Endothelial cell of umbilical vein (primary cell): ENCODE data around the gene PAK5. TPM values are rescaled to one million over a fixed set of nuclear protein-coding genes. Genes with fewer than 3 reads are reported as not detected.

Source experiments
- BruUV-seq: library from RNA; stranded (reverse); fragments of 400-500 nt; replicated peaks from 2 replicates; lab custom pipeline; 2021; lab: Mats Ljungman, UMichigan
- CTCF ChIA-PET: fragments of 300-600, 350-600 bp; sonication (Branson Sonifier 250); formaldehyde crosslinking; loops from one replicate; lab custom pipeline; 2021; ENCODE audit warnings: antibody characterized with exemption, inconsistent platforms; lab: Charles Lee
- POLR2A ChIA-PET: fragments of 300-600, 350-600 bp; sonication (Branson Sonifier 250); formaldehyde crosslinking; loops from one replicate; lab custom pipeline; 2021; ENCODE audit warnings: antibody characterized with exemption, inconsistent platforms; lab: Charles Lee
- DNase-seq: peaks from one replicate; pipeline ENCODE4 v3.0.0-alpha.2; 2011; ENCODE audit warnings: low read depth, low spot score
- FAIRE-seq: peaks from 2 replicates; lab custom pipeline; 2011; peaks lifted over from hg19 to GRCh38; lab: Jason Lieb, UNC
- H2AFZ ChIP-seq: 2 replicates; pipeline ENCODE4 v1.6.0; 2012; ENCODE audit warnings: low read depth, low read length, control low read depth, inconsistent platforms
- H3K27ac ChIP-seq: 2 replicates; pipeline ENCODE4 v1.5.1; 2011; ENCODE audit warnings: low read depth, mild to moderate bottlenecking, control low read depth, low read length, moderate library complexity; ENCODE audit not compliant: insufficient read depth
- H3K27me3 ChIP-seq, 2 experiments: 2 replicates each; pipeline versions ENCODE4 v1.6.0 to v1.6.1; 2011; ENCODE audit warnings: low read length in 2 of 2, mixed read lengths in 1 of 2; ENCODE audit not compliant: control insufficient read depth in 2 of 2, insufficient read depth in 2 of 2
- H3K36me3 ChIP-seq, 2 experiments: 2 replicates in 1 of 2; 3 replicates in 1 of 2; pipeline ENCODE4 v1.5.1; 2011; ENCODE audit warnings: low read length in 2 of 2, mild to moderate bottlenecking in 1 of 2, moderate library complexity in 1 of 2; ENCODE audit not compliant: control insufficient read depth in 2 of 2, insufficient read depth in 2 of 2; ENCODE audit errors: extremely low read depth in 1 of 2
- H3K4me1 ChIP-seq: 3 replicates; pipeline ENCODE4 v1.5.1; 2011; ENCODE audit warnings: mild to moderate bottlenecking, low read length; ENCODE audit not compliant: control insufficient read depth, insufficient read depth; ENCODE audit errors: extremely low read depth
- H3K4me2 ChIP-seq: 2 replicates; pipeline ENCODE4 v1.6.1; 2011; ENCODE audit warnings: low read length, control low read depth, mixed read lengths; ENCODE audit not compliant: insufficient read depth
- H3K4me3 ChIP-seq, 3 experiments: fragments of 200-600 bp in 1 of 3; sonication (generic), shearing (Covaris generic) in 1 of 3; replicated peaks in 1 of 3; 2 replicates each; pipeline ENCODE4 v1.5.1; 2011 to 2016; ENCODE audit warnings: control low read depth in 3 of 3, low read length in 3 of 3, mild to moderate bottlenecking in 2 of 3, inconsistent platforms in 1 of 3, low read depth in 1 of 3, moderate library complexity in 1 of 3; ENCODE audit not compliant: insufficient read depth in 1 of 3
- H3K79me2 ChIP-seq: 2 replicates; pipeline ENCODE4 v1.6.0; 2012; ENCODE audit warnings: low read length, inconsistent platforms; ENCODE audit not compliant: control insufficient read depth, insufficient read depth
- H3K9ac ChIP-seq: replicated peaks from 2 replicates; pipeline ENCODE3; 2011; ENCODE audit warnings: low read length, control low read depth; ENCODE audit not compliant: insufficient read depth; ENCODE audit errors: extremely low read depth
- H3K9me1 ChIP-seq: replicated peaks from 3 replicates; pipeline ENCODE4 v1.6.0; 2011; ENCODE audit warnings: mild to moderate bottlenecking, low read length; ENCODE audit not compliant: control insufficient read depth, insufficient read depth; ENCODE audit errors: extremely low read depth
- H3K9me3 ChIP-seq: replicated peaks from 2 replicates; pipeline ENCODE4 v1.5.1; 2012; ENCODE audit warnings: low read length, inconsistent platforms; ENCODE audit not compliant: control insufficient read depth, insufficient read depth
- H4K20me1 ChIP-seq: replicated peaks from 2 replicates; pipeline ENCODE3; 2011; ENCODE audit warnings: mild to moderate bottlenecking, low read length; ENCODE audit not compliant: control insufficient read depth, insufficient read depth; ENCODE audit errors: extremely low read depth
- EZH2 ChIP-seq: IDR thresholded peaks from 2 replicates; pipeline ENCODE4 v1.6.1; 2012; ENCODE audit warnings: borderline replicate concordance, low read depth, mild to moderate bottlenecking, moderate library complexity, low read length, inconsistent platforms; ENCODE audit not compliant: severe bottlenecking
- FOS ChIP-seq: IDR thresholded peaks from 2 replicates; pipeline ENCODE4 v1.6.1; 2011; ENCODE audit warnings: mild to moderate bottlenecking, low read length, moderate library complexity, borderline replicate concordance; ENCODE audit not compliant: insufficient read depth
- GATA2 ChIP-seq: IDR thresholded peaks from 2 replicates; pipeline ENCODE4 v1.7.0; 2011; ENCODE audit warnings: low read depth, mild to moderate bottlenecking, moderate library complexity, mixed read lengths, low read length; ENCODE audit not compliant: insufficient read length, insufficient read depth
- JUN ChIP-seq: IDR thresholded peaks from 2 replicates; pipeline ENCODE4 v1.6.1; 2011; ENCODE audit warnings: borderline replicate concordance, low read depth; ENCODE audit not compliant: insufficient read length, insufficient read depth
- MYC ChIP-seq: IDR thresholded peaks from one replicate; pipeline ENCODE4 v1.6.1; 2011; ENCODE audit warnings: mild to moderate bottlenecking, low read depth, low read length
- POLR2A ChIP-seq: IDR thresholded peaks from 2 replicates; pipeline ENCODE4 v1.6.1; 2012; ENCODE audit warnings: low read depth, mild to moderate bottlenecking, control low read depth, low read length
- POLR2AphosphoS5 ChIP-seq: IDR thresholded peaks from 2 replicates; pipeline ENCODE4 v1.6.1; 2012; ENCODE audit warnings: low read depth, mild to moderate bottlenecking, control low read depth, low read length, moderate library complexity; ENCODE audit not compliant: insufficient read depth
- dilution Hi-C: fragments of 300-500 bp; cut with MboI; formaldehyde crosslinking; loops from one replicate; pipeline ENCODE4 v1.15.0; 2019; ENCODE audit warnings: low sequenced_read_pairs; ENCODE audit not compliant: extremely low pct_ligation_motif_present
- intact Hi-C: fragments of 100-400 bp; cut with micrococcal nuclease; formaldehyde crosslinking; loops from one replicate; pipeline ENCODE4 v1.10.0; 2022
- polyA plus RNA-seq, 4 experiments: library from polyadenylated mRNA; depleted of rRNA in 3 of 4; stranded (reverse) in 3 of 4; unstranded in 1 of 4; fragments of >200 nt; gene quantifications; 2 replicates each; pipeline versions ENCODE4 v1.2.1 to v1.2.3, GENCODE V29; 2011 to 2012; ENCODE audit warnings: missing spikeins in 1 of 4
- total RNA-seq: library from RNA; stranded (reverse); gene quantifications from 2 replicates; pipeline ENCODE4 v1.2.3, GENCODE V29; 2021
- TF ChIP-seq, protein P1 (sequence below), 2 donors: IDR thresholded peaks; 1 replicate in 1 of 2; 2 replicates in 1 of 2; pipeline ENCODE4 v1.5.1; 2011; ENCODE audit warnings: low read length in 2 of 2, mild to moderate bottlenecking in 2 of 2, moderate library complexity in 2 of 2, control low read depth in 1 of 2, inconsistent platforms in 1 of 2, low read depth in 1 of 2; ENCODE audit not compliant: insufficient read depth in 1 of 2; ENCODE audit errors: extremely low read depth in 1 of 2
- TF ChIP-seq, protein P2 (sequence below): IDR thresholded peaks from 2 replicates; pipeline ENCODE4 v1.6.1; 2011; ENCODE audit not compliant: insufficient read depth, insufficient read length

Gene PAK5
- total and polyA plus RNA-seq, 2 donors (not counting 3 experiments of a cell fraction or from before 2014, with no cell fraction given): not detected

DNA sequence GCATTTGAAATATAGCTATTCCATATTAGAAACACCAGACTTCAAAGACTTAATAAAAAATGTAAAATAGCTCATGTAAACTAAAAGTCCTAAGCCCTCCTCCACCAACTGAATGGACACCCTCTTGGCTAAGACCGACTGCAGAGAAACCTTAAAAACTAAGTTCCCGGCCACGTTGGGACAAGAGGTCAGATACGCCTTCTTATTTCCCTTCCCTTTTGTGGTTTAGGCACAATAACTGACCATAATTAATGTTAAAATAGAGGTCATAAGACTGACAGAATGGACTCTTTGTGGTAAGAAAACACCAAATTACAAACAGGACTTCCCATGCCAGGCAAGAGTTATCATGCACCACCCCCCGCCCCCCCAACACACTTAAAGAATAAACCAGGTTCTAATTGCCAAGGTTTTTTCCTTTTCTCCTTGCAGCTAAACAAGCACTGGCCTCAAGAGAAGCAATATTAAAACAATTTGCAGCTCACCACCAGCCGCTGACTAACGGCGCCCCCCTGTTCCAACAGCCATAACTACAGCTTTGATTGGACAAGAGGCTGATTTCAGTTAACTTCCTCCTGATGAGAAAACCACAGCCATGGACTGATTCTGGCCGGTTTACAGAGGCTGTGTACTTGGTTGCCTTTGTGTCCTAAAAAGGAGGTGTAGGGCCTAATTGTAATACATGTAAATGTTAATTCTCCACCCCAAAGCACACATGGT lies 335.2 kb downstream of the PAK5 start:
- dilution Hi-C loops: no loop called here

More for the DNA sequence above, 335.2 kb downstream of the PAK5 start:
- no peak for DNase-seq
- peaks cover 36 to 43% of the 10 kb centered on the region in 2 experiments for H3K27me3 ChIP-seq
- no peaks in the 10 kb centered on the region for H3K4me1 ChIP-seq
- TF ChIP-seq, protein P1, sequence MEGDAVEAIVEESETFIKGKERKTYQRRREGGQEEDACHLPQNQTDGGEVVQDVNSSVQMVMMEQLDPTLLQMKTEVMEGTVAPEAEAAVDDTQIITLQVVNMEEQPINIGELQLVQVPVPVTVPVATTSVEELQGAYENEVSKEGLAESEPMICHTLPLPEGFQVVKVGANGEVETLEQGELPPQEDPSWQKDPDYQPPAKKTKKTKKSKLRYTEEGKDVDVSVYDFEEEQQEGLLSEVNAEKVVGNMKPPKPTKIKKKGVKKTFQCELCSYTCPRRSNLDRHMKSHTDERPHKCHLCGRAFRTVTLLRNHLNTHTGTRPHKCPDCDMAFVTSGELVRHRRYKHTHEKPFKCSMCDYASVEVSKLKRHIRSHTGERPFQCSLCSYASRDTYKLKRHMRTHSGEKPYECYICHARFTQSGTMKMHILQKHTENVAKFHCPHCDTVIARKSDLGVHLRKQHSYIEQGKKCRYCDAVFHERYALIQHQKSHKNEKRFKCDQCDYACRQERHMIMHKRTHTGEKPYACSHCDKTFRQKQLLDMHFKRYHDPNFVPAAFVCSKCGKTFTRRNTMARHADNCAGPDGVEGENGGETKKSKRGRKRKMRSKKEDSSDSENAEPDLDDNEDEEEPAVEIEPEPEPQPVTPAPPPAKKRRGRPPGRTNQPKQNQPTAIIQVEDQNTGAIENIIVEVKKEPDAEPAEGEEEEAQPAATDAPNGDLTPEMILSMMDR (IDR thresholded peaks at IDR 0.05; ENCODE audit: extremely low read depth in 1 of 2, insufficient read depth in 1 of 2, low read depth in 1 of 2, low read length in 2 of 2): no peak
- TF ChIP-seq FOS: no peak
- TF ChIP-seq JUN: no peak
- no peak for TF ChIP-seq POLR2A
- TF ChIP-seq MYC: no peak
- no peak for TF ChIP-seq POLR2AphosphoS5
- no peak for TF ChIP-seq GATA2
- TF ChIP-seq EZH2: no peak
- TF ChIP-seq, protein P2, sequence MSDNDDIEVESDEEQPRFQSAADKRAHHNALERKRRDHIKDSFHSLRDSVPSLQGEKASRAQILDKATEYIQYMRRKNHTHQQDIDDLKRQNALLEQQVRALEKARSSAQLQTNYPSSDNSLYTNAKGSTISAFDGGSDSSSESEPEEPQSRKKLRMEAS: no peak
- BruUV-seq: no TSS peak
- H3K36me3 ChIP-seq: no peaks in the 10 kb centered on the region
- H2AFZ ChIP-seq: no peak overlapping the region
- H3K9me3 ChIP-seq: no peaks in the 10 kb centered on the region
- H3K79me2 ChIP-seq: no peaks in the 10 kb centered on the region
- CTCF ChIA-PET: interaction anchor here (1.0 to 2.5 kb wide), 6 partner anchors 11 to 113 kb away, joined by 3 to 17 read pairs (median 4); partner anchors contain the start of gene LAMP5
- H3K4me2 ChIP-seq: no peak overlapping the region
- POLR2A ChIA-PET: no interaction called here
- H3K9ac ChIP-seq: no peak overlapping the region
- intact Hi-C loops: no loop called here
- no peak overlapping the region for H3K4me3 ChIP-seq
- H3K9me1 ChIP-seq: no peaks in the 10 kb centered on the region
- H4K20me1 ChIP-seq: no peaks in the 10 kb centered on the region
- no peak for FAIRE-seq
- H3K27ac ChIP-seq: no peak overlapping the region
